ENCODE data around the gene OXNAD1.
A peak's percentile ranks its signal among the peaks of the same experiment; 100 is the strongest.

The OXNAD1 gene, protein sequence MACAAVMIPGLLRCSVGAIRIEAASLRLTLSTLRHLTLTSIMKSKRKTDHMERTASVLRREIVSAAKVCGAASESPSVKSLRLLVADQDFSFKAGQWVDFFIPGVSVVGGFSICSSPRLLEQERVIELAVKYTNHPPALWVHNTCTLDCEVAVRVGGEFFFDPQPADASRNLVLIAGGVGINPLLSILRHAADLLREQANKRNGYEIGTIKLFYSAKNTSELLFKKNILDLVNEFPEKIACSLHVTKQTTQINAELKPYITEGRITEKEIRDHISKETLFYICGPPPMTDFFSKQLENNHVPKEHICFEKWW
- total RNA-seq = 38.6 to 143 reads per million in 2 experiments

DNA sequence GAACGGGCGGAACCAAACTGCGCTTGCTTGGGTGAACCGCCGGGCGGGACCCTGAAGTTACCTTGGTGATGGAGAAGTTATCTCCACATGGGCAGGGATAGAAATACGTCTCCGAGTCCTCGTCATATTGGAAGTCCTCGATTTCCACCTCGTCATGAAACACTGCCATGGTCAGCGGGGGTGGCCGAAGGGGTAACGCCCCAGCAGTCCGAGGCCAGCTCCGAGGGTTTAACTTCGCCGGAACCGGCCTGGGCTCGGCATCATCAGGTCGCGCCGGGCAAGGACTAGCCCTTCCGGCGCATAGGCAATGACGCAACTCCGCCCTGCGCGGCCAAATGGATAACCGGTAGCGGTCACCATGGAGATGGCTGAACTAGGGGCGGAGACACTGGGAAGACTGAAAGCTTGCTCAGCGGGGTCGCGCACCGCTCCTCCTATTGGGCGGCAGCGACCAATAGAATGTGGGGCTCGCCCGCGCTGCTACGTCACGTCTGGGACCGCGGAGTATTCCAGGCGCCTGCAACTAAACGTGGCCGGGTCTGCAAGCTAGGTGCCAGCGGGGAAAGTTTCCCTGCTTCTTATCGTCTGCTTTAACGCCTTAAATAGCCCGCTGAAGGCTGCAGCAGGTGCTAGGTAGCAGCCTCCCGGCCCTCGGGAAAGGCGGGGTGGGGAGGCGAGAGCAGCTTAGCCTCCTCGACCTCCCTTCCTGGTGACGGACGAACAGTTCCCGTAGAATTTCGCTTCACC lies at the start of gene OXNAD1, which contains the start of gene DPH3:
Gene OXNAD1 (plus strand): TSS at position 505 of the 747 bp plus-strand sequence. CDS start 5,741 bp downstream, outside the sequence.
Gene DPH3 (minus strand): TSS at position 236 of the 747 bp plus-strand sequence. CDS start 67 bp downstream, at position 169.
- DNase-seq (ENCODE audit: low read depth) = peak; percentile 98

DNA sequence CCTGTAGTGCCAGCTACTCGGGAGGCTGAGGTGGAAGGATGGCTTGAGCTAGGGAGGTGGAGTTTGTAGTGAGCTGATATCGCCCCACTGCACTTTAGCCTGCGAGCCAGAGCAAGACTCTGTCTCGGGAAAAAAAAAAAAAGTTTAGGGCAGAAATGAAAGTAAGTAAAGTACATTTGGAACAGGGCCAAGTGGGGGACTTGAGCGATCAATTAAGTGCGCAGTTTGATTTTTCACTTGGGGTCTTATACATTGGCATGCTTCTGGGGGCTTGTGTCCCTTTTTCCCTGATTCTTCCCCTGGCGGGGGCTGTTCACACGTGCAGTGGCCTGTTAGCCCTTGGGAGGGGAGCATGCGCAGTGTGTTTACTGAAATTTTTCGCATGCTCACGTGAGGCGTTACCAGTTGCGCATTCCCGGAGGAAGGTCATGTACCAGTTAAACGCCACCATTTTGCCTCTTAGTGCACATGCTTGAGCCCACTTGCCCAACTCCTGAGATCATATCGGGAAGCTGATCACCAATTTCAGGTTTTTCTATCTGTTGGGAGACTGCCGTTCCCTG lies 48.6 kb upstream of the OXNAD1 start:
- no peak for DNase-seq (ENCODE audit: low read depth)

DNA sequence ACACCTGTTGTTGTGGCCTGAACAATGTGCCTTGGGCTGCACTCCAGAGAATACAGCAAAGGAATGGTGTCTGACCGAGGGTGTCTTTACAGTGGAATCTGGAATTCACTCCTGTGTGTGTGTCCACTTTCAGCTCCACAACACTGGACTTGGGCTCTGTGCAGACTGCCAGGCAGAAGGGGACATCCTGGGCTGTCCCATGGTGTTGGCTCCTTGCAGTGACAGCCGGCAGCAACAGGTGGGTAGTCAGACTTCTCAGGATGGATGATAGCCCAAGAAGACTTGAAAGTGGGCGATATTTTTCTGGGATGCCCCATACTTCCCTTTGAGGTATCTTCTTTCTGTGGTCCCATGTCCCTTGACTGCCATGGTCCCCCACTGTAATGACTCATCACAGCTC lies 45.2 kb upstream of the OXNAD1 start:
- DNase-seq (ENCODE audit: low read depth) = no peak

DNA sequence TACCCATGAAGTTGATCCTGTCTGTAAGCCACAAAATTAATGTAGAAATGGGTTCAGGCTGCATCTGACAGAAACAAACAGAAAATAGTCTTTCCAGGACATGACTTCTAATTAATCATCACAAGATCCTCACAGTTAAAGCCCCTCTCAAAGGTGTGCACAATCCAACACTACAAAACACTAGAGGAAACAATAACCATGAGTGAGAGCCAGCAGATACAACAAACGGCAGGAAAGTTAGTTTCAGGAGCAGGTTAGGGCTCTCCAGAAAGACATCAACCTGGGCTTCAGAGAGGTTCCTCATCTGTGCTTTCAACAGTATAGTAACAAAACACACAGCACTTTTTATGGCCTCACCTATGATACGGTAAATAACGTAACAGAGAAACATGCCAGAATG lies 43.0 kb upstream of the OXNAD1 start:
- DNase-seq (ENCODE audit: low read depth) = no peak

DNA sequence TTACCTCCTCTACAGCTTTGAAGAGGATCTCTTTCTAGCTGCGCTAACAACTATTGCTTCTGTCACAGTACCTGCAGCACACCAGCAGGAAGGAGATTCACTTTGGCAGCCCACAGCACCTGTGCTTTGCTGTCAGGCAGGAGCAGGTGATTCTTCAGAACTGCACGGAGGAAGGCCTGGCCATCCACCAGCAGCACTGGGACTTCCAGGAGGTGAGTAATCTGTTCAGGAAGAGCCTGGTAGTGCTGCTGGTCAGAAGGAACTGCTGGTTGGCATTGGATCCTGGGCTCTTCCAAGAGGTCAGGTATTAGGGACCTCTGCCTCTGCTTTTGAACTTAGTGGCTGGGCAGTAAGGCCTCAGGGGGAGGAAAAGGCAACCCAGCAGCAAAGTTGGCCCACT lies 42.5 kb upstream of the OXNAD1 start:
- no peak for DNase-seq (ENCODE audit: low read depth)

DNA sequence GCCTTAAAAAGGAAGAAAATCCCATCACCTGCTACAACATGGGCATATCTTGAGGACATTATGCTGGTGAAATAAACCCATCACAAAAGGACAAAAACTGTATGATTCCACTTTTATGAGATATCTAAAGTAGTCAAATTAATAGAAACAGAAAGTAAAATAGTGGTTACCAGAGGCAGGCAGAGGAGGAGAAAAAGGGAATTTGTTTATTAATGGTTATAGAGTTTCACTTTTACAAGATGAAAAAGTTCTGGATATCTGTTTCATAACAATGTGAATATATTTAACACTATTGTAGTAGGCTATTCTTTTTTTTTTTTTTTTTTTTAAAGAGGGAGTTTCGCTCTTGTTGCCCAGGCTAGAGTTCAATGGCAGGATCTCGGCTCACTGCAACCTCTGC lies 40.7 kb upstream of the OXNAD1 start:
- DNase-seq (ENCODE audit: low read depth) = no peak

DNA sequence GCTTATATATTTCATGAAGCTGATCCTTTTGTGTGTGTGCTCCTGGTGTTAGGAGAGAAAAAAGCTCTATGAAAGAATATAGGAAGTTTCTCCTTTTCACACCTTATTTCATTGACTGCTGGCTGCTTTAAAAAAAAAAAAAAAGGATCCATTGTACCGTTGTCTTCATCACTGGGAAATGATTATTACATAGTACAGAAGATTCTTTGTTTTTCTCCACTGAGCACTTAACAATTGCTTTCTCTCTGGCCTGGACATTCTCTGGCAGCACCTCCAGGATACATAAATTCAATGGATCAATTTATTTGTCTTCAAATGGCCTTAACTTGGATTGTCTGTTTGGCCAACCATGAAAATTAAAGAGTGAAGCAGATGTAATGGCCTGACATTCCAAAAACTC lies 37.4 kb upstream of the OXNAD1 start:
- DNase-seq (ENCODE audit: low read depth) = no peak

DNA sequence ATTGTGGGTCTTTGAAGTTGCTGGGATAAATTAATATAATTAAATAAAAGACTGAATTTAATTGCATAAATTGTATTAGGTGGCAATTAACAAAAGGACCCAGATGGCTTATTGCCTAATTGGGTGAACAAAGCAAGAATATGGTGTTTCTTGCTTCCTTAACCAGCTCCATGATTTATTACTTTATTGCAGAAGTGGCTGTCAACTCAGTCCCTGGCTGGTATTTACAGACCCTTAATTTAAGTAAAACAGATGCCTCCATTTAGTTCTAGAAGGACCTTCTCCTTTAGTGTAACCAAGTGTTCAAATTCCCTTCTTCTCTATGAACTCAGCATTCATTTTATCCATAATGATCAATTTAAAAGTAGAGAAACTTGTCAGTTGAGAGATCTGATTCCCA lies 35.3 kb upstream of the OXNAD1 start:
- DNase-seq (ENCODE audit: low read depth) = no peak

DNA sequence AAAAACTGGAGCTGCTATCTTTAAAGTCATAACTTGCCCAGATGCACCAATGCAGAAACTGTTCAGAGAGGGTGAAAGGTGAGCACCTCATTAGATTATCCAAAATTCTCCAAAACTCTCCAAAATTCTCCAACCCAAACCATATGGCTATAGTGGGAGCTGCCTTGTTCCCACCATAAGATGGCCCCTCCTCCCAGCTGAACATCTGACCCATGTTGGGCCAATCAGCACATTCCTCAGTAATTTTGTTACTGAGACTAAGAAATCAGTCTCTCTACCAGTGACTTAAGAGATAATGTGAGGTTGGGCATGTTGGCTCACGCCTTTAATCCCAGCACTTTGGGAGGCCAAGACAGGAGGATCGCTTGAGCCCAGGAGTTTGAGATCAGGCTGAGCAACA lies 33.0 kb upstream of the OXNAD1 start:
- no peak for DNase-seq (ENCODE audit: low read depth)

DNA sequence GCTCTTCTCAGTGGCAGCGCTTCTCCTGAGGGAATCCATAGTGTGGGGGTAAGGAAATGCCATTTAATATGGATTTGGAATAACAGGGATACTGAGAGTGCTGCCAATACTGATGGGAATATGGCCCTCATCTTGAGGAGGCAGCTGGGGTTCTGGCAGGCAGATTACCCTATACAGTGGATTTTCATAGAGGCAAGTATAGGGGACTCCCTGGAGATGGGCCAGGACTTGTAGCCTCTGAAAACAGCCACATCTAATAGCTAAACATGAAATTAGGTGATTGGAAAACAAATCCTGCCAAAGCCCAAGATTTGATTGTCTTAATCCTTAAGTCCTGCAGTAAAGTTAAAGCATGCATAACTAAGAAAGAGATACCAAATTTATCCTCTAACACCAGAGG lies 31.2 kb upstream of the OXNAD1 start:
- no peak for DNase-seq (ENCODE audit: low read depth)

DNA sequence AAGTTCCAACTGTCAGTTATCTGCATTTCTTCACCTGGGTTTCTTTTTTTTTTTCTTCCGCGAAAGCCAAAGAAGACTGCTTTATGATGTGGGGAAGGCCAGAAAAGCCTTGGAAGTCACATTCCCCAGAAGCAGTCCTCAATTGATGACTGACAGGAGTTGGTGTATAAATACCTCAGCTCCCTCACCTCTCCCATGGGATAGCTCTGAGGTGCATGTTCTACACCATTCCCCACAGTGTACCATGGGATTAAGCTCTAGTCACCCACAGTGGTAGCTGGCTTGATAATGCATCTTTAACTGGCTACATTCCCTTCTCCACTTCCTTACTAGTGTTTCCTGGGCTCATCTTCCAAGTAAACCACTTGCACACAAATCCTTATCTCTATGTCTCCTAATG lies 30.7 kb upstream of the OXNAD1 start:
- no peak for DNase-seq (ENCODE audit: low read depth)

DNA sequence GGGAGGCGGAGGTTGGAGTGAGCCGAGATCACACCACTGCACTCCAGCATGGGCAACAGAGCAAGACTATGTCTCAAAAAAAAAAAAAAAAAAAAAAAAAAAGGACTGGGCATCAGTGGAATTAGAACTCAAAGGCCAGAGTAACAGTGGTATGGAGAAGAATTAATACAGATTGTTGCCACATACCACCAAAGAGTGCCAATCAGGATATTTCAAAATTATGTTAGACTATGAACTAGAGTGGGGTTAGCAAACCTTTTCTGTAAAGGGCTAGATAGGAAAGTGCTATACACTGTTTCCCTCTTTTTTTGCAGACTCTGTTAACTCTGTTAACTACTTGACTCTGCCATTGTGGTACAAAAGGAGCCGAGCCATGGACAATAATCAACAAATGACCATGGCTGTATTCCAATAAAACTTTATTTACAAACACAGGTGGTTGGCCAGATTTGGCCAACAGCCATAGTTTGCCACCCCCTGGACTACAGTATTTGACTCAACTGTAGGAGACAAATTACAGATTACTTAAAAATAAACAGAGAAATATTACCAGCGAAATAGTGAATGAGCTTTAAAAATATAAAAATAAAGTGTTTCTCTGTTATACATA lies 28.9 kb upstream of the OXNAD1 start:
- no peak for DNase-seq (ENCODE audit: low read depth)

DNA sequence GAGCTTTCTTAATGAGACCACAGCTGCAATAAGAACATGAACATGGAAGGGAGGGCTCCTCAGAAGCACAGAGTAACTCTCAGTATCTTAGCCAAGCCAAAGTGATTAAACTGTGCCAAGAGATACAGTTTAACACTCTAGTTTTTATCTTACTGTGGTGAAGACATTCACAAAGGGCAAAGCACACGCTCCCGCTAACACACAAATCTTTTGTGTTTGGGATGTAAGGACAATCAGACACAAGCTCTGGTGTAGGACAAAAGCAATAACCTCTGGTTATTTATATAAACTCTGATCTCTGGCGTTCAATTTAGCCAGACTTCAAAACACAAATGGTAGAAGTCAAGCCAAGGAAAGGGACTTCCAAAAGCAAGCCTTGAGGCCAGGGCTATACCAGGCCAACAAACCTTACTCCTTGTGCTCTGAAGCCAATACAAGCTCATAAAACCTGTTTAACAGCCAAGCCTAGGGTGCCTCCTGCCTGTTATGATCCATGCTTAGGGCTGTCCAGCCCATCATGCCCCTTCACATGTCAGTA lies 28.1 kb upstream of the OXNAD1 start:
- DNase-seq (ENCODE audit: low read depth) = no peak

DNA sequence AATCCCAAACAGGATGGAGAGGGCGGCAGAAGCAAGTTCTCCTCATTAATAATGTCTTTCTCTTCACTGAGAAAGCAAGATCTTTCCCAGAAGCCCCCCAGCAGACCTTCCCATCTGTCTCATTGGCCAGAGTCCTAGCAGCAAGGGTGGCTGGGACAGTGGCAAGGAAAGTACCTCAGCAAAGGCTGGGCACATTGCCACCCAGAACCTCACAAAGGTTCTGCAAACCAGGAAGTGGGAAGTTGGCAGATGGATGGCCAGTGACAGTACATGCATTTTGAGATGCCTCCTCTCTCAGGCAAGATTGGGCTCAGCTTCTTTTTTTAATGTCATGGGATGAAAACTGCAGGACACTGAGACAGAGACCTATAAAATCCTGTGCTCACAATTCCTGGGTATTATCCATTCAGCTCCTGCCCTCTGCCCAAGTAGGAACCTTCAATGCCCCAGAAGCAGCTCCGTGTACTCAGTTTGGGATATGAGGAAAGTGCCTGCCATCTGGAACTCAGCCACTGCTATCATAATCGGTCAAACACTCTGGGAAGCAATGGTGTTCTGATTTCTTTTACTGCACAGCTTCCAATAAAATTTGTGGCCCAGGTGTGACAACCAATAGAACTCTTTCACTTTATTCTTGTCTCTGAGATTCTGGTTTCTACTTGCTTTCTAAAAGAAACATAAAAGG lies 25.8 kb upstream of the OXNAD1 start:
- DNase-seq (ENCODE audit: low read depth) = no peak

DNA sequence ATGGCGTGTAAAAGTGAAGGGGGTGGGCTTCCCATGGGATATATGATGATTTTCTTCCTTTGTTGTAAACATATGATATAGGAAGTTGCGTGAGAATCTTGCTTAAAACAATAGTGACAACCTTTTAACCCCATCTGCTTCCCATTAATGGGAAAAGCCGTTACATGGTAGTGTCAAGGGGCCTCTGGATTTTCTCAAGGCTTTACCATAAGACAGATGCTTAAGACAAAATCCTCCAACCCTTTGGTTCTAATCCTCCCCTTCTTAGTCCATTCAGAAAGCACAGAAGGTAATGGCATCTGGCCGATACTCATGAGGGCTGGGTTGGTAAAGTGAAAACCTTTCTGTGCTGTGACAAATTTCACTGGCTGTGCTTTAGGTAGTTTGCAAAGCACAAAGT lies 25.2 kb upstream of the OXNAD1 start:
- DNase-seq (ENCODE audit: low read depth) = no peak

DNA sequence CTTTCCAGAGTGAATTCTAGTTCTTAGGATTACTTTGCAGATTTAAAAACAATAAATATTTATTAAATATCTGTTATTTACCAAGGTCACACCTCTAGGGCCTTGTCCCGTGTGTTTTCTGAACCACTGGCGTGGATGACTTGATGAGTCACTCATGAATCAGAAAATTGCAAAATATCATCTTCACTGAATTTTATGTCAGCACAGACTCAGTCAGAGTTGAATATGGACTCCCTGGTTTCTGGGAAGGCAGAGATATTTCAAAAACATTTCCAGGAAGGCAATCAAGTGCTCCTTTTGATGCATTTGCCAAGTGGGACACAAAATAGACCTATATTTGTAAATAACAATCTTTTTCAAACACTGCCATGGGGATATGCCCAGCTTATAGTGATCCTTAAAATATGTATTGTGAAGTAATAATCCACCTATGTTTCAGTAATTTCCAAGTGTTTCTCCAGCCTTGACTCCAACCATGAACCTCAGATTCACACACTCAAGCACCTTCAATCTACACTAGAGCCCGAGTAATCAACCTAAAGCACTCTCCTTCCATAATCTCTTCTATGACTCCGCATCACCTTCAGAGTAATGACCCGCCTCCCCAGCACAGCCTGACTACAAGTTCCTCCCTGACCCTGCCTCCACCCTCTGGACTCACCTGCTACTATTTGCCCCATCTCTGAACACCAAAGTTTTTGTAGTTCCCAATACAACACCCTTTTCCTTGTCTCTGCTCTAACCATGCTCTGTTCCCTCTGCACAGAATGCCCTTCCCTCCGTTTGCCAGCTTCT lies 24.6 kb upstream of the OXNAD1 start:
- no peak for DNase-seq (ENCODE audit: low read depth)

DNA sequence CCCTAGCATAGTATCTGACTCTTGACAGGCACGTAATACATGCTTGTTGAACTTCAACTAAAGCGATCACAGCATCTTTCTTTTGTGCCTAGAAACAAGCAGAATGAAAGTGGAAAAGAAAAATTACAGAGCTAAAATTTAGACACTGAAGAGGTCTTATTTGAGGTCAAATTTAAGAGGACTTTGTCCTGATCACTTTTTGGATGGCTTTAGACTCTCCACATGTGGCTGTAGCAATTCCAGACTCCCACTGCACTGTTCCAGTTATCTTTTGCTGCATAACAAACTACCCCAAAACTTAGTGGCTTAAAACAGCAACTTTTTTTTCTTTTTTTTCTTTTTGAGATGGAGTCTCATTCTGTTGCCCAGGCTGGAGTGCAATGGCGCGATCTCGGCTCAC lies 23.8 kb upstream of the OXNAD1 start:
- DNase-seq (ENCODE audit: low read depth) = no peak

DNA sequence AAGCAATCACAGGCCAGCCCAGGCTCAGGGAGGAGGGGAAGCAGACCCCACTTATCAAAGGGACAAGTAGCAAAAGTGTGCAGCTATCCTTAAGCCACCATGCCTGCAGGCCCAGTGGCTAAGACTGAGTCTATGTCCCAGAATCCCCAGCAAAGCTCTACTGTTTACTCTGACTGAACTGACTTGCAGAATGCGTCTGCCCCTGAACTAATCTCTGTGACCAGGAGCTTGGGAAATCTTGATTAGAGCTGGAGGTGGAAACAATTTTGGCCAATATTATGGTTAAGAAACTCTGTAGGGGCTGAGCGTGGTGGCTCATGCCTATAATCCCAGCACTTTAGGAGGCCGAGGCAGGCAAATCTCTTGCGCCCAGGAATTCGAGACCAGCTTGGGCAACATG lies 22.8 kb upstream of the OXNAD1 start:
- DNase-seq (ENCODE audit: low read depth) = no peak

DNA sequence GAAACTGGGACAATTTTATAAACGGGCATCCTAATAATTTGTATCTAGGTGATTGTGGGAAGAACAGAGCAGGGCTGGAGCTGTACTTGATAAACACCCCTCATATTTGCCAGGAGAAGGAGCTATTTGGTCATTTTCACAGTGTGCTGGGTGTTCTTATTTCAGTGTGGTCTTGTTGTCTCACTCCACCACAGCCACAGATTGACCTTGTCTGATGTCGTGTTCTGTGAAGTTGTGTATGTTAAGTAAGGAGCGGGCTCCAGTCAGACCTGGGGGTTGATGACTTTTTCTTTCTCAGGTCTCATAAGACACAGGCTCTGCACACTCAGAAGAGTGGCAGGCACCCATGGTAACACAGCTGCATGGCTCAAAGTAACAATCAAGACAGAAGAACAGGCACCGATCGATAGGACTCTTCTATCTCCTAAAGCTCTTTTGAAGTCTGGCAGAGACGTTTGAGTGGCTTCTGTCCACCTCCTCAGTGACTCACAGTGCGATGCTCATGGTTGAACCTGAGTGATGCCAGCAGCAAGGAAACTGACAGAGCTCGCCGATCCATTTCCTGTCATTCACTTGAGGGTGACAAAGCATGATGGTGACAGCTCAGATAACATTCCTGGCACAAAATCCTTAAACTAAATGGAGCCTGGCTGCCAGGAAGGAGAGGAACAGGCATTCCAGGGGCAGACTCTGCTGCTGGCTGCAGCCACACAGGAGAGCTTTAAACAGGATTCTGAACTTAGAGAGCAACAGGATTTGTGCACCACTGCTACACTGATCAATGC lies 21.1 kb upstream of the OXNAD1 start:
- no peak for DNase-seq (ENCODE audit: low read depth)

DNA sequence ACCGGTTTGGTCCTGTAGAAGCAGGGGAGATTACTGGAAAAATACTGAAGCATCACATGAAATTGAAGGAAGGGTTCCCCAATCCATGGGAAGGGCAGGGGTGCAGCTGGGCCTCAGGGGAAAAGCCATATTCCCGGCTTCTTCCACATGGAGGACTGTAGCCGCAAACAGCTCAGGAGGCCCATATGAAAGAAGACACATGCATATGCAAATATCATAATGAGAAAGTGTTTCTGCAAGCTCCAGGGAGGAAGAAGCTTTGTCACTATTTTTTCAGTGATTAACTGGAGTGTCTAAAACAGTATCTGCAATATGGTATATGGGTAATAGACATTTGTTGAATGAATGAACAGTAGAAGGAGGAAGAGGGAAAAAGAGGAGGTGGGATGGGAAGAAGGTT lies 19.4 kb upstream of the OXNAD1 start:
- DNase-seq (ENCODE audit: low read depth) = no peak
